Fibroblast of skin of abdomen (primary cell): Measurements from ENCODE around the gene THSD4.

Experiments
- DNase-seq: peaks from one replicate; pipeline ENCODE4 v3.0.0-alpha.2; 2013

The THSD4 gene

GRCh38 chr15:71800190-71800589 is 684.9 kb downstream of the THSD4 start:
- no peak for DNase-seq

- peak; percentile 74 for DNase-seq
These were observed 685.8 kb downstream of the THSD4 start for GRCh38 chr15:71800835-71801745.

- no peak for DNase-seq
These were observed 686.8 kb downstream of the THSD4 start for GRCh38 chr15:71801935-71802655.

GRCh38 chr15:71802770-71803169 is 687.5 kb downstream of the THSD4 start:
- no peak for DNase-seq

- no peak for DNase-seq
These were observed 689.0 kb downstream of the THSD4 start for GRCh38 chr15:71804226-71804625.

- DNase-seq, result no peak
These were observed 689.6 kb downstream of the THSD4 start for GRCh38 chr15:71804695-71805470.

- peak; percentile 43 for DNase-seq
These were observed 691.2 kb downstream of the THSD4 start for GRCh38 chr15:71806452-71806931.

GRCh38 chr15:71807125-71807629 is 691.9 kb downstream of the THSD4 start:
- DNase-seq, result no peak

GRCh38 chr15:71807691-71808091 is 692.4 kb downstream of the THSD4 start:
- peak; percentile 33 for DNase-seq

GRCh38 chr15:71808311-71809020 is 693.2 kb downstream of the THSD4 start:
- DNase-seq, result no peak

GRCh38 chr15:71809346-71809745 is 694.1 kb downstream of the THSD4 start:
- DNase-seq, result no peak

- DNase-seq, result no peak
These were observed 695.2 kb downstream of the THSD4 start, which contains the start of gene NR2E3 for GRCh38 chr15:71810256-71811035. TSS of gene NR2E3 (plus strand) at chr15:71810554. CDS start at chr15:71810744, 190 bp downstream.

GRCh38 chr15:71811036-71811736 is 695.9 kb downstream of the THSD4 start:
- DNase-seq, result no peak

- no peak for DNase-seq
These were observed 696.8 kb downstream of the THSD4 start for GRCh38 chr15:71811752-71812735.

GRCh38 chr15:71812966-71813722 is 697.9 kb downstream of the THSD4 start:
- DNase-seq, result no peak

GRCh38 chr15:71813723-71814470 is 698.6 kb downstream of the THSD4 start:
- DNase-seq, result no peak

GRCh38 chr15:71815301-71815700 is 700.0 kb downstream of the THSD4 start:
- DNase-seq, result no peak
